ENCODE data around the gene ANTXR1.

ANTXR1 gene

DNA sequence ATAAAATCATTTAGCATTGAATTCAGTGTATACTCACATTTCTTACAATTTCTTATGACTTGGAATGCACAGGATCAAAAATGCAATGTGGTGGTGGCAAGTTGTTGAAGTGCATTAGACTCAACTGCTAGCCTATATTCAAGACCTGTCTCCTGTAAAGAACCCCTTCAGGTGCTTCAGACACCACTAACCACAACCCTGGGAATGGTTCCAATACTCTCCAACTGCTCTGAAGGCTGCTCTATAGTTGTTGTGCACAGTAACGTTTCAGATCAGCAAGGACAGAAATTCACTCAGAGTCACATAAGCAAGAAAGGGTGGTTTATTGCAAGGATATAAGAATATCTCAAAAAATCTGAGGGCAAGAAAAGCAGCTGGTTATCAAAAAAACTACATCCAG, 32.0 kb upstream of the ANTXR1 start:
- Histone ChIP-seq H3K4me1 (ENCODE audit: control insufficient read depth, insufficient read depth, low read length) (no peaks in the 10 kb centered on the region), H3K9me3 (ENCODE audit: control insufficient read depth, insufficient read depth, low read length) (no peaks in the 10 kb centered on the region)

GRCh38 chr2:68987021-68987503, 25.9 kb upstream of the ANTXR1 start:
- H3K27me3 ChIP-seq (ENCODE audit: control insufficient read depth, insufficient read depth, low read length), result no peaks in the 10 kb centered on the region
- H3K4me1 ChIP-seq (ENCODE audit: control insufficient read depth, insufficient read depth, low read length), result no peaks in the 10 kb centered on the region
- H3K4me3 ChIP-seq (ENCODE audit: low read depth, low read length), result no peak overlapping the region
- no peak overlapping the region for H3K9ac ChIP-seq (ENCODE audit: low read depth, low read length)
- no peaks in the 10 kb centered on the region for H3K36me3 ChIP-seq (ENCODE audit: control insufficient read depth, insufficient read depth, low read length)
- H3K9me3 ChIP-seq (ENCODE audit: control insufficient read depth, insufficient read depth, low read length), result no peaks in the 10 kb centered on the region

More for the DNA sequence above, 32.0 kb upstream of the ANTXR1 start:
- Histone ChIP-seq H3K36me3 (ENCODE audit: control insufficient read depth, insufficient read depth, low read length) (no peaks in the 10 kb centered on the region), H3K9ac (ENCODE audit: low read depth, low read length) (no peak overlapping the region), H3K27me3 (ENCODE audit: control insufficient read depth, insufficient read depth, low read length) (no peaks in the 10 kb centered on the region), H3K4me3 (ENCODE audit: low read depth, low read length) (no peak overlapping the region)

DNA sequence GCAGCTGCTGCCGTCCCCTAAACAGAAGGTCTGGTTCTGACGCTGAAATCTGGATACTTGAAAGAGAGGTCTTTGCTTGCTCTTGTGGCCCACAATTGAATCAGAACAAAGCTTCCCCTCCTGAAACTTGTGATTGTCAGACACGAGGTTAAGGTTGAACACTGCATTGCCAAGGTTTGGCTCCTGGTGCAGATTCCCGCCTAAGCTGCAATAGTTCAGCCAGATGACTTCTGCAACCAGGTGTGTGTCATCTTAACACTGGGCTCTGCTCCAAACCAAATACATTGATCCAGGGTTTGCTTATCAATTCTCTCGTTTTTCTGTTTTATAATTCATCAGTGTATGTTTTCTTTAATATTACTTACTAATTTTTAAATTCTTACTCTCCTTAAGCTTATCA, 23.9 kb upstream of the ANTXR1 start:
- Histone ChIP-seq H3K9me3 (ENCODE audit: control insufficient read depth, insufficient read depth, low read length) (no peaks in the 10 kb centered on the region), H3K9ac (ENCODE audit: low read depth, low read length) (no peak overlapping the region), H3K4me3 (ENCODE audit: low read depth, low read length) (no peak overlapping the region), H3K27me3 (ENCODE audit: control insufficient read depth, insufficient read depth, low read length) (no peaks in the 10 kb centered on the region), H3K36me3 (ENCODE audit: control insufficient read depth, insufficient read depth, low read length) (no peaks in the 10 kb centered on the region), H3K4me1 (ENCODE audit: control insufficient read depth, insufficient read depth, low read length) (no peaks in the 10 kb centered on the region)

DNA sequence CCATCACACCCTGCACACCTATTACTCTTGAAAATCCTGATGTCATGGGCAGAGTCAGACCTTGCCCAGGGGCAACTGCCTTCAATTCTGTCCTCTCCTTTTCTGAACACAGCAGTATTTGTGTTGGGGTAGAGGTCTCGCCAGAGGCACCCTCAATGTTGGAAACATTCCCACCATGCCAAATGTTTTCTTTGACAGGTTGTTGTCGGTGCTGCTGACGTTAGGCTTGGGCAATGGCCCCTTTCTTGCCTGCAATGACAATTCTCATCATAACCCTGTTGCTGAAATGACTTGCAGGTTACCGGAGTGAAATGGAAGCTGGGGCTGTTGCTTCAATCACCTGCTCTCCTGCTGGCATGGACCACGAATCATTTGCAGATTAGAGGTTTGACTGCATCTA, 20.6 kb upstream of the ANTXR1 start:
- no peaks in the 10 kb centered on the region for H3K27me3 ChIP-seq (ENCODE audit: control insufficient read depth, insufficient read depth, low read length)
- H3K36me3 ChIP-seq (ENCODE audit: control insufficient read depth, insufficient read depth, low read length), result no peaks in the 10 kb centered on the region
- H3K4me3 ChIP-seq (ENCODE audit: low read depth, low read length), result no peak overlapping the region
- no peaks in the 10 kb centered on the region for H3K4me1 ChIP-seq (ENCODE audit: control insufficient read depth, insufficient read depth, low read length)
- no peak overlapping the region for H3K9ac ChIP-seq (ENCODE audit: low read depth, low read length)
- H3K9me3 ChIP-seq (ENCODE audit: control insufficient read depth, insufficient read depth, low read length), result no peaks in the 10 kb centered on the region

GRCh38 chr2:68992933-68993332, 20.0 kb upstream of the ANTXR1 start:
- Histone ChIP-seq H3K36me3 (ENCODE audit: control insufficient read depth, insufficient read depth, low read length) (no peaks in the 10 kb centered on the region), H3K27me3 (ENCODE audit: control insufficient read depth, insufficient read depth, low read length) (no peaks in the 10 kb centered on the region), H3K9ac (ENCODE audit: low read depth, low read length) (no peak overlapping the region), H3K9me3 (ENCODE audit: control insufficient read depth, insufficient read depth, low read length) (no peaks in the 10 kb centered on the region), H3K4me3 (ENCODE audit: low read depth, low read length) (no peak overlapping the region), H3K4me1 (ENCODE audit: control insufficient read depth, insufficient read depth, low read length) (no peaks in the 10 kb centered on the region)

GRCh38 chr2:68993660-68994059, 19.3 kb upstream of the ANTXR1 start:
- Histone ChIP-seq H3K36me3 (ENCODE audit: control insufficient read depth, insufficient read depth, low read length) (no peaks in the 10 kb centered on the region), H3K9ac (ENCODE audit: low read depth, low read length) (no peak overlapping the region), H3K9me3 (ENCODE audit: control insufficient read depth, insufficient read depth, low read length) (no peaks in the 10 kb centered on the region), H3K27me3 (ENCODE audit: control insufficient read depth, insufficient read depth, low read length) (no peaks in the 10 kb centered on the region), H3K4me3 (ENCODE audit: low read depth, low read length) (no peak overlapping the region), H3K4me1 (ENCODE audit: control insufficient read depth, insufficient read depth, low read length) (no peaks in the 10 kb centered on the region)

DNA sequence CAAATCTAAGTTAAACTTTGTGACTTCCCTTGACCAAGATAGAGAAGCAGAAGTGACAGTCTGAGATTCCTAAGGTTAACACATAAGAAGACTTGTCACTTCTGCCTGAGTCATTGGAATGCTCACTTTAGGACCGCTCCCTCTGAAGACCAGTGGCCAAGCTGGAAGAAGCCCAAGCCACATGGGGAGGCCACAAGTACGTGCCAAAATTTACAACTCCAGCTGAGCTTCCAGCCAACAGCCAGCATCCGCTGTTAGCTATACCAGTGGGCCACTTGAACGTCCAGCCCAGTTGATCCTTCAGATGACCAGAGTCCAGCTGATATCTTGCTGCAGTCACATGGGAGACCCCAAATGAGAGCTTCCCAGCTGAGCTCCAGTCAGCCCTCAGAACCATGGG, 18.1 kb upstream of the ANTXR1 start:
- Histone ChIP-seq H3K27me3 (ENCODE audit: control insufficient read depth, insufficient read depth, low read length) (no peaks in the 10 kb centered on the region), H3K4me1 (ENCODE audit: control insufficient read depth, insufficient read depth, low read length) (no peaks in the 10 kb centered on the region), H3K4me3 (ENCODE audit: low read depth, low read length) (no peak overlapping the region), H3K9ac (ENCODE audit: low read depth, low read length) (no peak overlapping the region), H3K9me3 (ENCODE audit: control insufficient read depth, insufficient read depth, low read length) (no peaks in the 10 kb centered on the region), H3K36me3 (ENCODE audit: control insufficient read depth, insufficient read depth, low read length) (no peaks in the 10 kb centered on the region)

GRCh38 chr2:68995916-68996315, 17.1 kb upstream of the ANTXR1 start:
- Histone ChIP-seq H3K27me3 (ENCODE audit: control insufficient read depth, insufficient read depth, low read length) (no peaks in the 10 kb centered on the region), H3K9ac (ENCODE audit: low read depth, low read length) (no peak overlapping the region), H3K36me3 (ENCODE audit: control insufficient read depth, insufficient read depth, low read length) (no peaks in the 10 kb centered on the region), H3K4me1 (ENCODE audit: control insufficient read depth, insufficient read depth, low read length) (no peaks in the 10 kb centered on the region), H3K9me3 (ENCODE audit: control insufficient read depth, insufficient read depth, low read length) (no peaks in the 10 kb centered on the region), H3K4me3 (ENCODE audit: low read depth, low read length) (no peak overlapping the region)

DNA sequence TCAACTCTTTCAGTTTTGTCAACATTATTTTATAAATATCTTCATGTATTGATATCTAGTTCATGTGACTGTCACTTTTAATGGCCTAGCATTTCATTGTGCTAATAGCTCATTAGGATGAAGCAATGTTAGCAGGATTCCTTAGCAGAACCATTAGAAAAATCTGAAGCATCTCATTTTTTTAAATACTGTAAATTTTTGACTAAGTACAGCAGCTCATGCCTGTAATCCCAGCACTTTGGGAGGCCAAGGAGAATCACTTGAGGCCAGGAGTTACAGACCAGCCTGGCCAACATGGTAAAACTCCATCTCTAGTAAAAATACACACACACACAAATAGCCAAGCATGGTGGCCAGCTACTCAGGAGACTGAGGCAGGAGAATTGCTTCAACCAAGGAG, 15.6 kb upstream of the ANTXR1 start:
- Histone ChIP-seq H3K36me3 (ENCODE audit: control insufficient read depth, insufficient read depth, low read length) (no peaks in the 10 kb centered on the region), H3K4me3 (ENCODE audit: low read depth, low read length) (no peak overlapping the region), H3K4me1 (ENCODE audit: control insufficient read depth, insufficient read depth, low read length) (no peaks in the 10 kb centered on the region), H3K27me3 (ENCODE audit: control insufficient read depth, insufficient read depth, low read length) (no peaks in the 10 kb centered on the region), H3K9me3 (ENCODE audit: control insufficient read depth, insufficient read depth, low read length) (no peaks in the 10 kb centered on the region), H3K9ac (ENCODE audit: low read depth, low read length) (no peak overlapping the region)

DNA sequence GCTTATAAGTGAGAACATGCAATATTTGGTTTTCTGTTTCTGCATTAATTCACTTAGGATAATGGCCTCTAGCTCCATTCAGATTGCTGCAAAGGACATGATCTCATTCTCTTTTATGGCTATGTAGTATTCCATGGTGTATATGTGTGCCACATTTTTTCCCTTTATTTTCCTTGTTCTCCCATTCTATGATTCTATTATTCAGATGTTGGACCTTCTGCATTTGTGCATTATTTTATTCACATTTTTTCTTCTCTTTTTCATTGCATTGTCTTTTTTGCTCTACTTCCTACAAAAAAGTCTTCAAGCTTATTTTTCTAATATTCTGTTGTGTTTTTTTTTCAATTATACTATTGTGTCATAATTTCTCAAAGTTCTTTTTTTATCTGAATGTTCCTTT, 11.1 kb upstream of the ANTXR1 start:
- H3K9ac ChIP-seq (ENCODE audit: low read depth, low read length), result no peak overlapping the region
- no peak overlapping the region for H3K4me3 ChIP-seq (ENCODE audit: low read depth, low read length)
- H3K4me1 ChIP-seq (ENCODE audit: control insufficient read depth, insufficient read depth, low read length), result no peaks in the 10 kb centered on the region
- H3K9me3 ChIP-seq (ENCODE audit: control insufficient read depth, insufficient read depth, low read length), result no peaks in the 10 kb centered on the region
- H3K27me3 ChIP-seq (ENCODE audit: control insufficient read depth, insufficient read depth, low read length), result no peaks in the 10 kb centered on the region
- no peaks in the 10 kb centered on the region for H3K36me3 ChIP-seq (ENCODE audit: control insufficient read depth, insufficient read depth, low read length)

DNA sequence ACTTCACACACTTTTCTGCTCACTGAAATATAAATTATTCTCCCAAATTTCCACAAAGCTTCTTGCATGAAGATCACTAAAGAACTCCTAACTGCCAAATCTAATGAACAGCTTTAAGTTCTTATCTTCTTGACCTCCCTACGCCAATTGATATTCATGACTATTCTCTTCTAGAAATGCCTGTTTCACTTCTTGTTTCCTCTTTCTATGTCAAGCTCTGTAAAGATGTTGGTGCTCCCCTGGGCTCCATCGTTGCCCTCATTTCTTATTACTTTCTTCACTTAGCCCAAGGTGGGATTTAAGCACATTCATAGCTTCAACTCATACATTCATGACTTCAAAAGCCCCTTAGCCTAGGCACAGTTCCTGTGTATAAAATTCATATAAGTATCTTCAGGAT, 9.2 kb upstream of the ANTXR1 start:
- Histone ChIP-seq H3K4me3 (ENCODE audit: low read depth, low read length) (no peak overlapping the region), H3K9ac (ENCODE audit: low read depth, low read length) (no peak overlapping the region), H3K9me3 (ENCODE audit: control insufficient read depth, insufficient read depth, low read length) (no peaks in the 10 kb centered on the region), H3K4me1 (ENCODE audit: control insufficient read depth, insufficient read depth, low read length) (no peaks in the 10 kb centered on the region), H3K36me3 (ENCODE audit: control insufficient read depth, insufficient read depth, low read length) (no peaks in the 10 kb centered on the region), H3K27me3 (ENCODE audit: control insufficient read depth, insufficient read depth, low read length) (no peaks in the 10 kb centered on the region)

- Histone ChIP-seq H3K4me3 (ENCODE audit: low read depth, low read length) (no peak overlapping the region), H3K9me3 (ENCODE audit: control insufficient read depth, insufficient read depth, low read length) (no peaks in the 10 kb centered on the region), H3K9ac (ENCODE audit: low read depth, low read length) (no peak overlapping the region), H3K4me1 (ENCODE audit: control insufficient read depth, insufficient read depth, low read length) (no peaks in the 10 kb centered on the region), H3K27me3 (ENCODE audit: control insufficient read depth, insufficient read depth, low read length) (peaks cover 14% of the 10 kb centered on the region), H3K36me3 (ENCODE audit: control insufficient read depth, insufficient read depth, low read length) (no peaks in the 10 kb centered on the region)
These were observed 5.8 kb upstream of the ANTXR1 start for GRCh38 chr2:69007169-69007568.

- Histone ChIP-seq H3K9me3 (ENCODE audit: control insufficient read depth, insufficient read depth, low read length) (no peaks in the 10 kb centered on the region), H3K27me3 (ENCODE audit: control insufficient read depth, insufficient read depth, low read length) (peaks cover 18% of the 10 kb centered on the region), H3K9ac (ENCODE audit: low read depth, low read length) (no peak overlapping the region), H3K4me3 (ENCODE audit: low read depth, low read length) (no peak overlapping the region), H3K4me1 (ENCODE audit: control insufficient read depth, insufficient read depth, low read length) (no peaks in the 10 kb centered on the region), H3K36me3 (ENCODE audit: control insufficient read depth, insufficient read depth, low read length) (no peaks in the 10 kb centered on the region)
These were observed 5.4 kb upstream of the ANTXR1 start for GRCh38 chr2:69007603-69008002.

Data from iPS-15b (cell line).